ENCODE measurements around the gene RASSF4. TPM values are rescaled to one million over a fixed set of nuclear protein-coding genes. Genes with fewer than 3 reads are reported as not detected.

The RASSF4 gene
- total RNA-seq, 4 donors from 2014 or later = 27.6 to 41.5 (median 32.7) TPM

GRCh38 chr10:44911951-44912350 lies 47.7 kb upstream of the RASSF4 start:
- TF ChIP-seq POLR2A (IDR thresholded peaks at IDR 0.05; ENCODE audit: low read depth) (no peak), EP300 (IDR thresholded peaks at IDR 0.05) (no peak), POLR2AphosphoS5 (IDR thresholded peaks at IDR 0.05) (no peak), CTCF (IDR thresholded peaks at IDR 0.05) (no peak)
- H3K4me3 ChIP-seq = no peak overlapping the region
- no peak for DNase-seq (ENCODE audit: extremely low spot score)
- H3K36me3 ChIP-seq = no peaks in the 10 kb centered on the region
- no peaks in the 10 kb centered on the region for H3K27me3 ChIP-seq
- intact Hi-C loops (cut with DNase I) = no loop called here
- no peaks in the 10 kb centered on the region for H3K9me3 ChIP-seq
- WGBS = 91% methylated on average over 3 of the region's 3 CpGs
- no peak overlapping the region for H3K27ac ChIP-seq (replicated peaks in 1 of 4)
- H3K4me1 ChIP-seq = peaks cover 6 to 17% (median 12%) of the 10 kb centered on the region in 4 donors

GRCh38 chr10:44913350-44914081 lies 46.1 kb upstream of the RASSF4 start:
- Histone ChIP-seq H3K4me1 (peaks cover 6 to 17% (median 12%) of the 10 kb centered on the region in 4 donors), H3K27ac (replicated peaks in 1 of 4) (no peak overlapping the region), H3K36me3 (no peaks in the 10 kb centered on the region), H3K9me3 (no peaks in the 10 kb centered on the region), H3K4me3 (no peak overlapping the region), H3K27me3 (no peaks in the 10 kb centered on the region)
- TF ChIP-seq POLR2AphosphoS5 (IDR thresholded peaks at IDR 0.05) (no peak), POLR2A (IDR thresholded peaks at IDR 0.05; ENCODE audit: low read depth) (no peak)
- WGBS = 87% methylated on average over 12 of the region's 12 CpGs
- DNase-seq (ENCODE audit: extremely low spot score) = no peak
- intact Hi-C loops (cut with DNase I) = no loop called here

- no peak for TF ChIP-seq CTCF (IDR thresholded peaks at IDR 0.05)
- TF ChIP-seq POLR2A (IDR thresholded peaks at IDR 0.05; ENCODE audit: low read depth) = no peak
- Histone ChIP-seq H3K4me3 (no peak overlapping the region), H3K27ac (replicated peaks in 1 of 4) (no peak overlapping the region), H3K27me3 (no peaks in the 10 kb centered on the region), H3K36me3 (no peaks in the 10 kb centered on the region), H3K9me3 (no peaks in the 10 kb centered on the region), H3K4me1 (peaks cover 6 to 17% (median 12%) of the 10 kb centered on the region in 4 donors)
- WGBS = 93% methylated on average over 2 of the region's 2 CpGs
- no peak for DNase-seq (ENCODE audit: extremely low spot score)
- intact Hi-C loops (cut with DNase I) = no loop called here
Measured at GRCh38 chr10:44914891-44915290, 44.7 kb upstream of the RASSF4 start.

- WGBS = 85% methylated on average over 2 of the region's 2 CpGs
- H3K9me3 ChIP-seq = no peaks in the 10 kb centered on the region
- TF ChIP-seq POLR2A (IDR thresholded peaks at IDR 0.05; ENCODE audit: low read depth) = no peak
- H3K4me1 ChIP-seq = peaks cover 0 to 6% (median 2%) of the 10 kb centered on the region in 4 donors
- H3K27ac ChIP-seq (replicated peaks in 1 of 4) = no peak overlapping the region
- H3K27me3 ChIP-seq = no peaks in the 10 kb centered on the region
- no peaks in the 10 kb centered on the region for H3K36me3 ChIP-seq
- intact Hi-C loops (cut with DNase I) = no loop called here
- H3K4me3 ChIP-seq = no peak overlapping the region
- no peak for DNase-seq (ENCODE audit: extremely low spot score)
Measured at GRCh38 chr10:44916429-44916828, 43.2 kb upstream of the RASSF4 start.

GRCh38 chr10:44917848-44918247 lies 41.8 kb upstream of the RASSF4 start:
- no peak for DNase-seq (ENCODE audit: extremely low spot score)
- H3K27ac ChIP-seq (replicated peaks in 1 of 4) = no peak overlapping the region
- H3K9me3 ChIP-seq = no peaks in the 10 kb centered on the region
- TF ChIP-seq CTCF (IDR thresholded peaks at IDR 0.05) (no peak), EP300 (IDR thresholded peaks at IDR 0.05) (no peak), POLR2AphosphoS5 (IDR thresholded peaks at IDR 0.05) (no peak), POLR2A (IDR thresholded peaks at IDR 0.05; ENCODE audit: low read depth) (no peak)
- WGBS = 85% methylated on average over 3 of the region's 3 CpGs
- no peak overlapping the region for H3K4me3 ChIP-seq
- H3K36me3 ChIP-seq = no peaks in the 10 kb centered on the region
- intact Hi-C loops (cut with DNase I) = no loop called here
- no peaks in the 10 kb centered on the region for H3K4me1 ChIP-seq
- H3K27me3 ChIP-seq = no peaks in the 10 kb centered on the region

GRCh38 chr10:44920252-44920651 lies 39.4 kb upstream of the RASSF4 start:
- intact Hi-C loops (cut with DNase I) = no loop called here
- Histone ChIP-seq H3K36me3 (no peaks in the 10 kb centered on the region), H3K4me1 (no peaks in the 10 kb centered on the region), H3K27me3 (no peaks in the 10 kb centered on the region), H3K27ac (replicated peaks in 1 of 4) (no peak overlapping the region), H3K4me3 (no peak overlapping the region), H3K9me3 (no peaks in the 10 kb centered on the region)
- 84% methylated on average over 3 of the region's 3 CpGs for WGBS
- TF ChIP-seq POLR2AphosphoS5 (IDR thresholded peaks at IDR 0.05) (no peak), EP300 (IDR thresholded peaks at IDR 0.05) (no peak), CTCF (IDR thresholded peaks at IDR 0.05) (no peak), POLR2A (IDR thresholded peaks at IDR 0.05; ENCODE audit: low read depth) (no peak)
- no peak for DNase-seq (ENCODE audit: extremely low spot score)
